Neuronal stem cell (in vitro differentiated cells): Measurements from ENCODE around the gene FAM98C. TPM values are rescaled to one million over a fixed set of nuclear protein-coding genes. Genes with fewer than 3 reads are reported as not detected.

Experiments used
- DNase-seq: peaks from one replicate; pipeline ENCODE4 v3.0.0-alpha.2; 2013; ENCODE audit warnings: low spot score
- H2AFZ ChIP-seq: one replicate; pipeline ENCODE4 v1.6.1; 2013; ENCODE audit warnings: mild to moderate bottlenecking, low read length, inconsistent platforms
- H2AK5ac ChIP-seq: 2 replicates; pipeline ENCODE4 v1.6.1; 2013; ENCODE audit warnings: low read depth, mild to moderate bottlenecking, inconsistent platforms, low read length, moderate library complexity, mixed read lengths
- H2BK120ac ChIP-seq: 2 replicates; pipeline ENCODE4 v1.6.1; 2013; ENCODE audit warnings: low read depth, mild to moderate bottlenecking, inconsistent platforms, low read length, moderate library complexity, mixed read lengths
- H2BK12ac ChIP-seq: one replicate; pipeline ENCODE4 v1.6.1; 2013; ENCODE audit warnings: low read length, inconsistent platforms
- H2BK15ac ChIP-seq: 2 replicates; pipeline ENCODE4 v1.6.1; 2013; ENCODE audit warnings: mild to moderate bottlenecking, low read length, inconsistent platforms, mixed read lengths
- H2BK5ac ChIP-seq: one replicate; pipeline ENCODE4 v1.6.1; 2013; ENCODE audit warnings: inconsistent platforms, mild to moderate bottlenecking, low read length, moderate library complexity
- H3K14ac ChIP-seq: one replicate; pipeline ENCODE4 v1.6.1; 2013; ENCODE audit warnings: low read length, inconsistent platforms
- H3K18ac ChIP-seq: 2 replicates; pipeline ENCODE4 v1.6.1; 2013; ENCODE audit warnings: low read length, inconsistent platforms
- H3K23ac ChIP-seq: 2 replicates; pipeline ENCODE4 v1.6.1; 2013; ENCODE audit warnings: low read depth, mild to moderate bottlenecking, mixed read lengths, low read length, inconsistent platforms; ENCODE audit not compliant: poor library complexity
- H3K27ac ChIP-seq: replicated peaks from 3 replicates; pipeline ENCODE4 v1.5.1; 2013; ENCODE audit warnings: low read length, inconsistent platforms
- H3K27me3 ChIP-seq, 3 experiments: 2 replicates each; pipeline ENCODE4 v1.6.1; 2013; ENCODE audit warnings: low read length in 3 of 3, mild to moderate bottlenecking in 2 of 3, inconsistent platforms in 1 of 3, low read depth in 1 of 3, mixed read lengths in 1 of 3, moderate library complexity in 1 of 3; ENCODE audit not compliant: control insufficient read depth in 3 of 3, insufficient read depth in 3 of 3
- H3K36me3 ChIP-seq, 2 donors: replicated peaks in 1 of 2; 2 replicates each; pipeline ENCODE4 v1.6.1; 2013; ENCODE audit warnings: low read length in 2 of 2; ENCODE audit not compliant: control insufficient read depth in 2 of 2, insufficient read depth in 2 of 2
- H3K4ac ChIP-seq: 2 replicates; pipeline ENCODE4 v1.6.1; 2013; ENCODE audit warnings: inconsistent platforms, mild to moderate bottlenecking, low read length, moderate library complexity
- H3K4me1 ChIP-seq, 2 donors: 1 replicate in 1 of 2; 2 replicates in 1 of 2; pipeline ENCODE4 v1.6.1; 2013; ENCODE audit warnings: low read length in 2 of 2, low read depth in 1 of 2; ENCODE audit not compliant: control insufficient read depth in 2 of 2, insufficient read depth in 1 of 2
- H3K4me2 ChIP-seq: one replicate; pipeline ENCODE4 v1.6.1; 2013; ENCODE audit warnings: mild to moderate bottlenecking, low read length, inconsistent platforms; ENCODE audit not compliant: insufficient read depth, poor library complexity, severe bottlenecking
- H3K4me3 ChIP-seq, 2 donors: 2 replicates each; pipeline ENCODE4 v1.5.1; 2013; ENCODE audit warnings: low read length in 2 of 2, mild to moderate bottlenecking in 2 of 2, inconsistent platforms in 1 of 2, moderate library complexity in 1 of 2
- H3K79me1 ChIP-seq: one replicate; pipeline ENCODE4 v1.6.1; 2013; ENCODE audit warnings: low read depth, mild to moderate bottlenecking, inconsistent platforms, low read length, moderate library complexity
- H3K9ac ChIP-seq: one replicate; pipeline ENCODE4 v1.6.1; 2013; ENCODE audit warnings: mild to moderate bottlenecking, low read depth, low read length, inconsistent platforms; ENCODE audit not compliant: poor library complexity
- H3K9me3 ChIP-seq, 2 donors: replicated peaks in 1 of 2; 2 replicates each; pipeline versions ENCODE3 to v1.6.1; 2013; ENCODE audit warnings: low read length in 2 of 2, mild to moderate bottlenecking in 2 of 2, inconsistent platforms in 1 of 2, low read depth in 1 of 2, mixed read lengths in 1 of 2, moderate library complexity in 1 of 2; ENCODE audit not compliant: control insufficient read depth in 2 of 2, insufficient read depth in 1 of 2
- H4K8ac ChIP-seq: one replicate; pipeline ENCODE4 v1.6.1; 2013; ENCODE audit warnings: low read depth, mild to moderate bottlenecking, inconsistent platforms, low read length, moderate library complexity
- H4K91ac ChIP-seq: one replicate; pipeline ENCODE4 v1.6.1; 2013; ENCODE audit warnings: low read length, low read depth, mild to moderate bottlenecking, inconsistent platforms; ENCODE audit not compliant: poor library complexity
- WGBS, 2 donors: extraction: QIAGEN DNeasy Blood & Tissue Kit; methylation state at CpG; one replicate each; pipeline ENCODE4 v1.1.7; 2013; ENCODE audit warnings: missing lambda C conversion rate in 2 of 2, mixed read lengths in 1 of 2; ENCODE audit not compliant: insufficient read length in 2 of 2, insufficient replicate concordance in 1 of 2; ENCODE audit errors: extremely low coverage in 2 of 2; 5-methylcytosine and 5-hydroxymethylcytosine counted together
- polyA plus RNA-seq, 2 experiments: library from polyadenylated mRNA; stranded (reverse); fragments of 200-250 nt; gene quantifications; one replicate each; pipeline ENCODE4 v1.2.3, GENCODE V29; 2013

The FAM98C gene
- 5.4 TPM for polyA plus RNA-seq (2013, experiment 1 of 2)
- 5.3 TPM for polyA plus RNA-seq (2013, experiment 2 of 2)

GRCh38 chr19:38402967-38403674 lies at the start of gene FAM98C:
FAM98C (plus strand) TSS chr19:38403093; CDS start chr19:38403154, 61 bp downstream.
- Histone ChIP-seq H2AFZ (peak within 1 kb of the TSS; percentile 99), H3K36me3 (peaks cover 0 to 9% of the 10 kb centered on the region in 2 donors), H3K9ac (peak within 1 kb of the TSS; percentile 88), H4K91ac (no peak within 1 kb of the TSS), H2BK12ac (peak within 1 kb of the TSS; percentile 66), H4K8ac (no peak within 1 kb of the TSS), H3K4me2 (peak within 1 kb of the TSS; percentile 98), H3K18ac (peak within 1 kb of the TSS; percentile 97), H3K79me1 (no peaks in the 10 kb centered on the region), H3K27ac (no peak within 1 kb of the TSS), H3K14ac (peak within 1 kb of the TSS; percentile 65), H3K23ac (peak within 1 kb of the TSS; percentile 86), H3K4me1 (peaks cover 0 to 2% of the 10 kb centered on the region in 2 donors), H3K9me3 (no peaks in the 10 kb centered on the region), H2BK120ac (no peak within 1 kb of the TSS), H2BK5ac (peak within 1 kb of the TSS; percentile 79), H3K4me3 (peak within 1 kb of the TSS; percentile 82 to 91), H3K27me3 (peaks cover 0 to 9% (median 0%) of the 10 kb centered on the region in 3 experiments), H2AK5ac (no peak within 1 kb of the TSS), H2BK15ac (peak within 1 kb of the TSS; percentile 97), H3K4ac (no peak within 1 kb of the TSS)
- no CpG with 5 or more reads among the region's 82 CpGs for WGBS, 2 donors
- DNase-seq, result peak; percentile 98

DNA sequence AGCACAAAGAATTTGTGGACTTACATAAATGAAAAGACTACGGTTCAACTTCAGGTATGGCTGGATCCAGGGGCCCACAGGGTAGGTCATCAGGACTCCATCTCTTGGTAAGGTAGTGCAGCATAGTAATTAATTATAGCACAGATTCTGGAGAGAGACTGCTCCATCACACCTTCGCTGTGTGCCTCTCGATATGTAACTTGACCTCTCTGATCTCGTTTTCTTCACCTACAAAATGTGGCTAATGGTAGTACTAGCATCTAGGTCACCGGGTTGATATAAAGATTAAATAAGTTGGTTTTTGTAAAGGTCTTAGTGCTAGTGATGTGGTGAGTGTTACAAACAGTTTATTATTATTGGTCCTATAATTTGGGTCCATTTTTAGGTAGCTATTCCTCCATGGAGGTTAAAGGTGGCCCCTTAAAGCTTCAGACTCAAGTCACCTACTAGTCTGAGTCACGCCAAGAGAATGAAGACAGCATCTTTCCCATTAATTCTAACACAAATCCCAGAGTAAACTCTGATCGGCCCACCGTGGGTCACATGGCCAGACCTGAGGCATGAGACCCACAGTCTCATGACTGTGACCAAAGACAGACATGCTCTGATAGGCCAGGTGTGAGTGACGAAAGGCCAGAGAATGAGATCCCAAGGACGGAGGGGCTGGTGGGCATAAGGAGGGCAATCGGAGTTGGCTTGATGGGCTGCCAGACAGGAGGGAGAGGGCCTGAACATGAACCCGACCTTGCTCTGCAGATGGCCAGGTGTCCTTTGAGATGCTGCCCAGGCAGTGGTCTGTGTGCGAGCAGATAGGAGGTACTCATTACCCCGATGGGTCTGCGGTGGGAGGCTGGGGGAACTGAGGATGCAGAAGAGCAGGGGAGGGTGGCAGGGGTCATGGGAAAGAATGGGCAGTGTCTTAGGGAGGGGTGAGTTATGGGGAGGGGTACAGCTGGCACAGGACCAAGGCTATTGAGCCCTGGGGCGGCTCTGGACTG lies 46.9 kb upstream of the FAM98C start:
- Histone ChIP-seq H3K4ac (no peak overlapping the region), H3K4me1 (peaks cover 0 to 5% of the 10 kb centered on the region in 2 donors), H3K27me3 (peaks cover 0 to 44% (median 19%) of the 10 kb centered on the region in 3 experiments), H3K9ac (no peak overlapping the region), H2BK15ac (no peak overlapping the region), H3K4me3 (peak overlapping the region in 1 of 2 donors; percentile 27), H3K18ac (peak overlapping the region; percentile 54), H2BK5ac (no peak overlapping the region), H3K9me3 (peaks cover 0 to 4% of the 10 kb centered on the region in 2 donors), H2BK12ac (no peak overlapping the region), H3K27ac (no peak overlapping the region), H3K79me1 (no peaks in the 10 kb centered on the region), H4K8ac (no peak overlapping the region), H3K14ac (peak overlapping the region; percentile 82), H3K36me3 (no peaks in the 10 kb centered on the region), H3K4me2 (no peak overlapping the region), H2AFZ (no peak overlapping the region), H4K91ac (no peak overlapping the region), H2BK120ac (no peak overlapping the region), H2AK5ac (peak overlapping the region; percentile 84), H3K23ac (peak overlapping the region; percentile 87)
- no peak for DNase-seq
- no CpG with 5 or more reads among the region's 16 CpGs for WGBS, 2 donors

DNA sequence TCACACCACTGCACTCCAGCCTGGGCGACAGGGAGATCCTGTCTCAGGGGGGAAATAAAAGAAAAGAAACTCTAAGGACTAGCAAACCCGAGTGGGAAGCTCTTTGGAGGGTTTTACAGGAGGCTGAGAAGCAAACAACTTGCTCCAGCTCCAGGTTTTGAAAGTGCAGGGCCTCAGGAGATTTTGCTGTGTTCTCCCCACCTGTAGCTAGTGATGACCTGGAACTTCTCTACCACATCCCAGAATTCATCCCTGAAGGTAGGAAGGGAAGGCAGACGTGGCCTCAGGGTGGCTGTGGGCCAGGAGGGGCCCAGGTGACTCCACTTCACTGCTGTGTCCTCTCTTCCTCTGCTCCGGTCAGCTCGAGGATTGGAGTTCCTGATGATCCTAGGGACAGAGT lies 44.8 kb upstream of the FAM98C start:
- Histone ChIP-seq H2BK15ac (no peak overlapping the region), H3K9me3 (peaks cover 0 to 4% of the 10 kb centered on the region in 2 donors), H3K4ac (no peak overlapping the region), H3K79me1 (no peaks in the 10 kb centered on the region), H3K4me1 (peaks cover 4 to 9% of the 10 kb centered on the region in 2 donors), H2BK120ac (no peak overlapping the region), H2BK5ac (no peak overlapping the region), H3K23ac (no peak overlapping the region), H3K4me2 (no peak overlapping the region), H3K14ac (no peak overlapping the region), H2BK12ac (no peak overlapping the region), H3K4me3 (no peak overlapping the region), H2AK5ac (no peak overlapping the region), H3K27me3 (peaks cover 0 to 50% (median 25%) of the 10 kb centered on the region in 3 experiments), H3K27ac (no peak overlapping the region), H3K36me3 (no peaks in the 10 kb centered on the region), H2AFZ (no peak overlapping the region), H3K18ac (no peak overlapping the region), H4K91ac (no peak overlapping the region), H4K8ac (no peak overlapping the region), H3K9ac (no peak overlapping the region)
- no CpG with 5 or more reads among the region's 5 CpGs for WGBS, 2 donors
- no peak for DNase-seq
